Fibroblast of the aortic adventitia (primary cell): ENCODE data around the gene MEIS1. TPM values are rescaled to one million over a fixed set of nuclear protein-coding genes. Genes with fewer than 3 reads are reported as not detected.

Experiments used
- DNase-seq: peaks from one replicate; pipeline ENCODE4 v3.0.0-alpha.2; 2010; ENCODE audit warnings: low read depth
- H3K4me3 ChIP-seq: 2 replicates; pipeline ENCODE4 v1.5.1; 2011; ENCODE audit warnings: low read depth, mild to moderate bottlenecking, control low read depth, low read length, moderate library complexity
- total RNA-seq: library from RNA; depleted of rRNA; stranded (reverse); fragments of >200 nt; gene quantifications from 2 replicates; pipeline ENCODE4 v1.2.3, GENCODE V29; 2012; ENCODE audit warnings: low replicate concordance
- TF ChIP-seq, protein P1 (sequence below): IDR thresholded peaks from 2 replicates; pipeline ENCODE4 v1.5.1; 2011; ENCODE audit warnings: mild to moderate bottlenecking, low read length, control low read depth, inconsistent platforms; ENCODE audit not compliant: insufficient read depth

MEIS1 gene
- total RNA-seq, 1 donor = 78.2 TPM

DNA sequence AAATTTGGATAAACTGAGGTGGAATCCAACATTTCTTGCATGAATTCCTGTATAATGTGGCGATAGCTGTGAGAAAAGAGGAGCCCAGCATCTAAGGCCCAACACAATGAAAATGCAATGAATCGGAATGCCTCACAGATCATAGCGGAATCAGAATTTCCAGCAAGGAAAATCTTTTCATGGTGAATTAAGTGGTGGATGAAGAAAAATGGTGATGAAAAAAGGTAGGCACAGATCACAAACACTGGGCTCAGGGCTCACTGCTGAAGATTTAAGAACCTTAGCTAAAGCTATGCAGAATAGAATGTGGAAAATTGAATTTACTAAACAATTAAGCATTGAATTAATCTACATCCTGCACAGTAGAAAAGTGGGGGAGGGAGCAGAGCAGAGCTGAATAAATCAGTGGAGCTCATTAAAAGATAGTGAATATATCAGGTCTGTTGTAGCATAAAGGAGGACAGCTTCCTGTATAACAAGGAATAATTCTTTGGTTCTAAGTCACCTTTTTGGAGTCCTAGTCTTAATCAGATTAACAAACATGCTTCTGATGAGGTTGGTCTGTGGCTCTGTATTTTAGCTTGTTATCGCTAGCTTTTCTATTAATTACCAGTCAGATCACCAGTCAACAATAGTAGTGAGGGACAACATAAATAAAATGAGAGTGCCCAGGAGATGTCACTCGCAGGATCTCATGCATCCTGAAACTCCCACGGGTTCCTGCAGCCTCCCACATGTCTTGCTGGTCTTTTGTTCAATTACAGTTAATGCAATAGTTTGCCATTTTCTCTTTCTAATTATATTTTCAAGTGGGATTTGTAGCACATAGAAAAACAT, 27.0 kb downstream of the MEIS1 start:
- H3K4me3 ChIP-seq = no peak overlapping the region
- DNase-seq = no peak
- TF ChIP-seq, protein P1, sequence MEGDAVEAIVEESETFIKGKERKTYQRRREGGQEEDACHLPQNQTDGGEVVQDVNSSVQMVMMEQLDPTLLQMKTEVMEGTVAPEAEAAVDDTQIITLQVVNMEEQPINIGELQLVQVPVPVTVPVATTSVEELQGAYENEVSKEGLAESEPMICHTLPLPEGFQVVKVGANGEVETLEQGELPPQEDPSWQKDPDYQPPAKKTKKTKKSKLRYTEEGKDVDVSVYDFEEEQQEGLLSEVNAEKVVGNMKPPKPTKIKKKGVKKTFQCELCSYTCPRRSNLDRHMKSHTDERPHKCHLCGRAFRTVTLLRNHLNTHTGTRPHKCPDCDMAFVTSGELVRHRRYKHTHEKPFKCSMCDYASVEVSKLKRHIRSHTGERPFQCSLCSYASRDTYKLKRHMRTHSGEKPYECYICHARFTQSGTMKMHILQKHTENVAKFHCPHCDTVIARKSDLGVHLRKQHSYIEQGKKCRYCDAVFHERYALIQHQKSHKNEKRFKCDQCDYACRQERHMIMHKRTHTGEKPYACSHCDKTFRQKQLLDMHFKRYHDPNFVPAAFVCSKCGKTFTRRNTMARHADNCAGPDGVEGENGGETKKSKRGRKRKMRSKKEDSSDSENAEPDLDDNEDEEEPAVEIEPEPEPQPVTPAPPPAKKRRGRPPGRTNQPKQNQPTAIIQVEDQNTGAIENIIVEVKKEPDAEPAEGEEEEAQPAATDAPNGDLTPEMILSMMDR = no peak

DNA sequence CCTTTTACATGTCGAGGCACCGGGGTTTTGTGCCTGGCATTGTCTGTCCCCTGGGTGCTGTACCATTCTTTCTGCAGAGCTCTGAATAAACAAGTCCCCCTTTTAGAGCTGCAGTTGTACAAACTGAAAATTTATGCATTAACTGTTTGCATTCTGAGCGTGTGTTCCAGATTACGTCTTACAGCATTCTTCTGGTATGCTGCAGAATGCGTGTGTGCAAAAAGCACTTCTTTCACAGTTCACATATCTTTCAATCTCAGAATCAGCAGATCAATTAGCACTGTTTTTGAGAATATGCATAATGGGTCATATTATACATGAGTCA, 27.5 kb downstream of the MEIS1 start:
- TF ChIP-seq, protein P1 = no peak
- H3K4me3 ChIP-seq = no peak overlapping the region
- no peak for DNase-seq

DNA sequence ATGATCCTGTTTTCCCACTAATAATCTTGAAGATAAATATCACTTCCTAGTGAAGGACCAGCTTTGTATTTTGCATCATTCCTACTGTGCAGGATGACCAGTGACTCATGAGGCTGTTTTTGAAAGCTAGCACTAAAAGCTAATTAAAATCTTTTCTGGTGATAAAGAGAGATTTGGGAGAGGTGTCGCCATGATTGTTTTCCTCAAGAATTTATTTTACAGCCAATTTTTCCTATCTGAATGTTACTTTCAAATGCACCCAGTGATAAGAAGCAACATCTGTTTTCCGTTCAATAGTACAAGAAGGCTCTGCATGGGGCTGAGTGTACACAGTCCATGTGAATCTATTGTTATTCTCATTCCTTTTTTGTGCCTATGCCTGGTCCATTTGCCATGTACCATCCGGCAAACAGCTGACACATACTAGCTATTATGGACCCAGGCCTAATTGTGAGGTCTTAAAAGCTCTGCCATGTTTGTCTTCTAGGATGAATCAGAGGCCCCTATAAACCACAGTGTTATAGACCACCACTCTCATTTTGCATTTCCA, 28.4 kb downstream of the MEIS1 start:
- DNase-seq = peak; percentile 68

DNA sequence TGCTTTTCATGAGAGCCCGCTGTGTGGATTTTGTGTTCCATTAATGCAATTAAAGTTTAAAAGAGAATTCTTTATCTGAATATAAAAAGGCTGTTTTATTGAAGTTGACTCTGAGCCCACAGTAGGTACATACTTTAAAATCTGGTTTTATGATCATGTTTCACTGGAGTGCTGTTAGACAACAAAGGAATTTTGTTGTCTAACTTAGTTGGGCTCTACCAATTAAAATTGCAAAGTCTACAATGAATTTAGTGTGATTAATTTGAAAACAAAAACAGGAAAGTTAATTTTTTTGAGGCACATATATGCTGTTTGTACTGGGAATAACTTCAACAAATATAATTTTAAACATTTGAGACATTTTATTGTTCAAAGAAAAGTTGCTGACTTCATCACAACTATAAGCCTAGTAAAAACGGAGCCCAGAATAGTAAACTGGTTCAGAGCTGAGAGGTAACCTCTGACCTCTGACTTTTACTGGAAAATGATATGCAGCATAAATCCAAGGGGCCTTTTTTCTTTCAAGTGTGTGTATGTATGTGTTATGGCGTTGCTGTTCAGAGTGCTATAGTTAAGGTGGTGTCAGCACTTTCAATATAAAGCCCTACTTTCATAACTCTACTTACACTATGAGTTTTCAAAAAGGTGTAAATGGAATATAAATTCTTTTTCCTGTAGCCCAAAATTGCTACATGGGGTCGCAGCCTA, 30.2 kb downstream of the MEIS1 start:
- TF ChIP-seq, protein P1 = no peak
- H3K4me3 ChIP-seq = no peak overlapping the region
- no peak for DNase-seq

More for the DNA sequence above, 28.4 kb downstream of the MEIS1 start:
- no peak overlapping the region for H3K4me3 ChIP-seq
- TF ChIP-seq, protein P1 = no peak

DNA sequence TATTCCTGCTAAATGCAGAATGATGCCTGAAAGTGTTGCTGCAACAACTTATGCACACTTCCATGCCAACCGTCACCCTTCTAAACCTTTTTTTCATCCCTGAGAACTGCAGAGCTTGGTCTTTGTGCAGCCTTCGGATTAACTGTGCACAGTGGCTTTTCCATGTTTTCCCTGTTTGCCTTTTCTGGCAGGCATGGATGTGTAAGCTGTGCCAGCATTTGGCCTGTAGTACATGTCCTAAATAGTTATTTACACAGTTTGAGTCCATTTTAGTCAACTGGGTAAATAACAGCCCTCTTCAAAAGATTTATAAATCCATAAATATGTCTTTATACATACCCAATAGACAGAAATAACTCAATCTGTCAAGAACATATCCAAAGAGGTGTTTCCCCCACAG, 31.5 kb downstream of the MEIS1 start:
- no peak overlapping the region for H3K4me3 ChIP-seq
- DNase-seq = no peak
- TF ChIP-seq, protein P1 = no peak

DNA sequence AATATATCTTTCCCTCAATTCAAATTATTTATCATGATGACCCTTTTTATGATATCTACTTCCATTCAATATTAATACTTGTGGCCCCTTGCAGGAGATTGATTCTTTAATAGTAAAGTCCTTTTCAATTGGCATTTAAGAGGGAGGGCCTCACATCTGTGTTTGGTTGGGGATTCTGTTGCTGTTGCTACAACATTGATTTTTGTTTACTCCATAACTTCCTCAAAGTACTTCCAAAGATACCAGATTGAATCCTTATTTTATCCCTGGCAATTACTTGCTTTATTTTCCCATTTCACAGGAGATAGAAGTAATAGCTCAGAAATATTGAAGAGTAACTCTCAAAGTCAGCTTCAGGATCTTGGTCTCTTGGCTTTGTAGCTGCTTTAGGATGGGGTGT, 32.8 kb downstream of the MEIS1 start:
- TF ChIP-seq, protein P1 = no peak
- DNase-seq = no peak
- H3K4me3 ChIP-seq = no peak overlapping the region
